Esophagus mucosa (tissue), 1 donor: ENCODE measurements around the gene MCEMP1. TPM values are rescaled to one million over a fixed set of nuclear protein-coding genes. Genes with fewer than 3 reads are reported as not detected.
A peak's percentile ranks its signal among the peaks of the same experiment; 100 is the strongest.

Experiments used
- ATAC-seq: fragments of 200-7000 bp; cut with Tn5 transposase; one replicate; pipeline ENCODE4 v1.9.1; 2020
- total RNA-seq: library from RNA; stranded (reverse); gene quantifications from one replicate; pipeline ENCODE4 v1.2.4, GENCODE V29; 2023
- donor health status: DM: yes; HTN: yes; CAD: no.

Gene MCEMP1
- 0.24 TPM for total RNA-seq

- no peak for ATAC-seq
Observed at GRCh38 chr19:7676854-7677253, at the start of gene MCEMP1. MCEMP1 (plus strand) TSS chr19:7677090; CDS start chr19:7677121, 31 bp downstream.

DNA sequence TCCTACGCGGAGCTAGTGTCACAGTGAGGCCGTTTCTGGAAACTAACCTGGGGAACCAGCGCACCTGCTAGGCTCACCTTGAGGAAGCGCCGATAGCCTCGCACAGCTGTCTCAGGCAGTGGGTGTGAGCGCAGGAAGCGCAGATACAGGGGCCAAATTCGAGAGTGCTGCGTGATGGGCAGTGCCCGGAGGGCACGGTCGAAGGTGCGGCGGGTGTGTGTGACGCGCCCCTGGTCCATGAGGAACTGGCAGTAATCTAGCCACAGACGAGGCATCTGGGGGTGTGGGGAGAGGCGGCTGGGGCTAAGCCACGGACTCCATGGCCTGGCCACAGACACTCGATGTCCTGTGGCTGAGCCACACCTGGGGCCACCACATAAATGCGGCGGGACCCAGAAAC, 49.7 kb upstream of the MCEMP1 start:
- no peak for ATAC-seq

DNA sequence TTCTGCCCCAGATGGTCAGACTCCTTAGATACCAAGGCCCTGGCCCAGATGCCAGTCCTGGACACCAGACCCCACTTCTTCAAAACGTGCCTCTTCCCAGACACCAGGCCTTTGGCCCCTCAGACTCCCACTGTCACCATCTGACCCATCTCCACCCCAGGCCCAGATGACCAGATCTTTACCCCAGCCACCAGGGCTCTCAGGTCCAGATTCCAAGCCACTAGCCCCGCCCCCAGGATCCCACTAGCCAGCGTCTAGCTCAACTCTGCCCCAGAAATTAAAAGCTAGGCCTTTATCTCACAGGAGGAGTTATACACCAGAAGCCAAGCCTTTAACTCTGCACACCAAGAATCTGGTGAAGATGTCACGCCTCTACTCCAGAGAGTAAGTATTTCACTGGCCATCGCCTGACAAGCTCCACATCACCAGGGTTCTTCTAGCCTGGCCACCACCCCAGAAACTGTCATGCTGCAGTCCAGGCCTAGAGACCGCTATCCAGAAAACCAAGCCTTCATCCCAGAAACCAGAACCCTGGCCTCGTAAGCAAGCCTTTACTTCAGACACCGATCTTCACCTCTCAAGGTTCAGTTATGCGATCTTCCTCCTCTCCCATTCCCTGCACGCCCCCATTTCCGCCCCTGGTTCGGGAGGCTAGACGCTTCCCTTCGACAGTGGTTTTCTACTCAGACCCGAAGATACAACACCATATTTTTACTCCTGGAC, 48.1 kb upstream of the MCEMP1 start:
- no peak for ATAC-seq

- peak; percentile 94 for ATAC-seq
Observed at GRCh38 chr19:7629347-7630054, 47.4 kb upstream of the MCEMP1 start, which contains the start of the genes PET100 and XAB2. PET100 (plus strand) TSS chr19:7629793; CDS start chr19:7629834, 41 bp downstream. XAB2 (minus strand) TSS chr19:7629545; CDS start chr19:7629527, 18 bp downstream.

GRCh38 chr19:7631577-7631976, 45.3 kb upstream of the MCEMP1 start:
- ATAC-seq, result no peak

- no peak for ATAC-seq
Observed at GRCh38 chr19:7632340-7633203, 44.3 kb upstream of the MCEMP1 start.

DNA sequence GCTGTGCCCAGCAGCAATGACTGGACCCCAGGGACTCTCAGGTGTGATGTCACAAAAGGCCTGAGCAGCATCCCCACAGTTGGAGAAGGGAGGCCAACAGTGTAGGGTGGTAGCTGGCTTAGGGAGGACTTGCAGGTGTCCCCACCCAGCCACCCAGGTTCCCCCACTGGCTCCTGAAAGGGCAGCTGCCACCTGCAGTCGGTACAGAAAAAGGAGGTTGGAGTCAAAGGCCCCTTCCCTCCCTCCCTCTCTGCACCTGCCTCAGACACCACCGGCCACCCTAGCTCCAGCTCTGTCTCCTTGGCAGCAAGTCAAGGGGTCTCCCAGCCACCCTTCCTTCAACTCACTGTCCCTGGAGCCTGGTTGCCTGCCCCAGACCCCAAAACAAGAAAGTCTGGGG, 43.2 kb upstream of the MCEMP1 start, which contains the start of gene PCP2:
TSS of gene PCP2 (minus strand) at position 22 of the 400 bp plus-strand sequence. CDS start 262 bp downstream, outside the sequence.
- ATAC-seq, result no peak

DNA sequence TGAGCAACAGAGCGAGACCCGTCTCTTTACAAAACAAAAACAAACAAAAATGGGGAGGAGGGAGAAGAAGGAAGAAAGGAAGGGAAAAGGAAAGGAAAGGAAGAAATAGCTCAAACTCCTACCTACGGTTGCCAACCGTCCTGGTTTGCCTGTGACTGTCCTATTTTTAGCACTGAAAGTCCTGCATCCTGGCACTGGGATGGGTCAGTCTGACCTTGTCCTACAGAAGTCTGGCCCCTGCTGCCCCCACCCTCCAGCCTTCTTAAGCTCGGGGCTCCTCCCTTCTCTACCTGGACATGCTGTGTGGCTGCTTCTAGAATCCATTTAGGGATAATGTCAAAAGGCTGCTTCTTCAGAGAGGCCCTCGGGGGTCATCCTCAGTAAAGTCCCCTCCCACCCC, 41.2 kb upstream of the MCEMP1 start:
- no peak for ATAC-seq

GRCh38 chr19:7636317-7636690, 40.6 kb upstream of the MCEMP1 start:
- ATAC-seq, result no peak

DNA sequence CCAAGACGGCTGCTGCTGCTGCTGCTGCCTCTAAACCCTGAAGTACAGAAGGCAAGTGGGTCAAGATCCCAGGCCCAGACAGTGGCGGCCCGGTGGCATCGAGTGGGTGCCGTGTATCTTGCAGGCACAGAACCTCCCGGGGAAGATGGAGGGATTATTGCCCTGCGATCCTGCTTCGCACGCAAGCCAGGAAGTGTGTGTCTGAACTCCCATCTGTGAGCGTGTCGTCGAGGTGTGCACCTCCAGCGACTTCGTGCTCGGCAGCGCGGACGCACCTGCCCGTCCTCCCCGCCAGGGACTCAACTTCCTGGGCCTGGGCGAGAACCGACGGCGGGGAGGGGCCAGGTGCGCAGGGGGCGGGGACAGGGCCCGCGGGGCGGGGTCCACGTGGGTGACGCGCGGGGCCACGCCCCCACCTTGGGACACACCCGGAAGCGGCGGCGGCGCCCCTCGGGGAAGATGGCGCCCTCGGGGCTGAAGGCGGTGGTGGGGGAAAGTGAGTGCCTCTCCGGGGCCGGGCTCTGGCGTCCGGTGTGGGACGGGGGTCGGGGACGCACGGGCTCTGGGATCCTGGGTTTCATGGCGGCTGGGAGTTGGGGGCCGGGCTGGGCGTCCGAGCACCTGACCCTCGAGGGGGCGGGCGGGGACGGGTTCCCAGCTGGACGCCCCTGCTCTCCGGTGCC, 40.1 kb upstream of the MCEMP1 start, which contains the start of gene STXBP2:
TSS of gene STXBP2 (plus strand) at position 420 of the 683 bp plus-strand sequence. CDS start at position 460, 40 bp downstream.
- ATAC-seq, result peak; percentile 94

DNA sequence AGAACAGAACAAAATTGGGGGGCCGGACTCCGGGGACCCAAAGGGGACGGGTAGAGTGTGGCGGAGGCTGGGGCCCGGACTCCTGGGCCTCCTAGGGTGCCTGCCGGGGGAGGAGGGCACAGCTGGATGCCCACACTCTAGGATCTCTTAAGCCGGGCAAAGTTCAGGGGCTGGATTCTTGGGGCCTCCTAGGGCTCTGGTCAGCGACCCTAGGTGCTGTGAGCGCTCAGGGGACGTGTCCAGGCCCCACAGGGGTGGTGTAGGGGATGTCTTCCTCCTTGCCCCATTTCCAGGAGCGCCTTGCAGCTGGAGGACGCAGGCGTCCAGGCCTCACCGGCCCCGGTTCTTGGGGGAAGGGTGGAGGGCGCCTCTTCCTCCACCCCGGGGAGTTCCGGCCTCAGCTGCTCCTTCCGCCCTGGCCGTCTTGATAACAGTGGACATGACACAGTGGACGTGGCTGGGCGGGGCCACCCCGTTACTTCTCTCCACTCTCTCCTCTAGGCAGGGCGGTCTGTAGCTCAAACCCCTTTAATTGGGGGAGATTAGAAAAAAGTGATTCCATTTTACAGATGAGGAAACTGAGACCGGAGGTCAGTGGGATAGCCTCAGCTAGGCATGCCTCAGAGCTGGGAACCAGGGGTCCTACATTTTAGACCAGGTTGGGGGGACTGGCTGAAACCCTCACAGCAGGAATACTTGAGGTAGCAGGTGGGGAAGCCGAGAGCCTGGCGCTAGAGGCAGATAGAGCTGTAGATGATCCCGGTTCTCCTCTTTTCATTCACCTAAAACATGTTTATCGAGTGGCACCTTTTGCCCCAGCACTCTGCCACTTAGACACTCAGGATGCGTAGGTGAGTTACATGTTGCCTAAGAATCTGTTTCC, 39.3 kb upstream of the MCEMP1 start:
- ATAC-seq, result peak; percentile 32

DNA sequence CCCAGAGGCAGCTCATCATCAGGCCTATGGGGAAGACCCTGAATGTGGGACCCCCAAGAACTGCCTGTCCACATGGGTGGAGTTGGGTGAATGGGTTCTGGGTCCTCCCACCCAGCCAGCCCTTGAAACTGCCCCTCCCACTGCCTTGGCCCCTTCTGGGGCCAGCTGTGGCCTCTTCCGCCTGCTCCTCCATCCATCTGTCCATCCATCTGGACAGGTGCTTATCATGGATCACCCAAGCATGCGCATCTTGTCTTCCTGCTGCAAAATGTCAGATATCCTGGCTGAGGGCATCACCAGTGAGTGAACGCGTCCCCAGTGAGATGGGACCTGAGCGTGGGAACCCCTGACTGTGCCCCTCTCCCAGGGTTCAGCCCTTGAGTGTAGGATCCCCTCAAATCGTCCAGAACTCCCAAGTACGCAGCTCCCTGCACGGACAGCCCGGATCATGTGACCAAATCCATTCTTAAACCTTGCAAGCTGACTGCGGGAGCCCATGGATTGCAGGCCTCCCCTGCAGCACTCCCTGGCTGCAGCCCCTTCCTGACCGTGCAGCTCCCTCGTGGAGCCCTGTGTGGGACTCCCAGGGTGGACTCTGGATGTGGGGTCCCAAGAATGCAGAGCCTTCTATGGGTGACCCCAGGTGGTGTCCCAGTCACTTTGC, 38.0 kb upstream of the MCEMP1 start:
- ATAC-seq, result no peak

DNA sequence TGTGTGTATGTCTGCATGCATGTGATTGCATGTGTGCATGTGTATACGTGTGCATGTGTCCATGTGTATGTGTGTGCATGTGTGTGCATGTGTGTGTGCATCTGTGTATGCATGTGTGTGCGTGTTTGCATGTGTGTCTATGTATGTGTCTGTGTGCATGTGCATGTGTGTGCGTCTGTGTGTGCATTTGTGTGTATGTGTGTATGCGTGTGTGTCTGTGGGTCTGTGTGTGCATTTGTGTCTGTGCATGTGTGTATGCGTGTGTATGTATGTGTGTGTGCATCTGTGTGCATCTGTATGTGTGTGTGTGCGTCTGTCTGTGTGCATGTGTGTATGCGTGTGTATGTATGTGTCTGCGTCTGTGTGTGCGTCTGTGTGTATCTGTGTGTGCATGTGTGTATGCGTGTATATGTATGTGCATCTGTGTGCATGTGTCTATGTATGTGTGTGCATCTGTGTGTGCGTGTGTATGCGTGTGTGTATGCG, 37.0 kb upstream of the MCEMP1 start:
- ATAC-seq, result no peak

DNA sequence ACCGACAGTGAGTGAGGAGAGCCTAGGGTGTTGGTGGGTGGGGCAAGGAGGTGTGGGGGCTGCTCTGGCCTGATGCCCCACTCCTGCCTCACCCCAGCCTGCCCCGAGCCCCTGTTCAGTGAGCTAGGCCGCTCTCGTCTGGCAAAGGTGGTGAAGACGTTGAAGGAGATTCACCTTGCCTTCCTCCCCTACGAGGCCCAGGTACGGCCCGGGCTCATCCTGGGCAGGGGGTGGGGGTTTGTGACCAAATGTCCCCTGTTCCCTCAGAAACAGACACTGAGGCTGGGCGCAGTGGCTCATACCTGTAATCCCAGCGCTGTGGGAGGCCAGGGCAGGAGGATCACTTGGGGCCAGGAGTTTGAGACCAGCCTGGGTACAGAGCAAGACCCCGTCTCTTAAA, 36.1 kb upstream of the MCEMP1 start:
- ATAC-seq, result no peak

DNA sequence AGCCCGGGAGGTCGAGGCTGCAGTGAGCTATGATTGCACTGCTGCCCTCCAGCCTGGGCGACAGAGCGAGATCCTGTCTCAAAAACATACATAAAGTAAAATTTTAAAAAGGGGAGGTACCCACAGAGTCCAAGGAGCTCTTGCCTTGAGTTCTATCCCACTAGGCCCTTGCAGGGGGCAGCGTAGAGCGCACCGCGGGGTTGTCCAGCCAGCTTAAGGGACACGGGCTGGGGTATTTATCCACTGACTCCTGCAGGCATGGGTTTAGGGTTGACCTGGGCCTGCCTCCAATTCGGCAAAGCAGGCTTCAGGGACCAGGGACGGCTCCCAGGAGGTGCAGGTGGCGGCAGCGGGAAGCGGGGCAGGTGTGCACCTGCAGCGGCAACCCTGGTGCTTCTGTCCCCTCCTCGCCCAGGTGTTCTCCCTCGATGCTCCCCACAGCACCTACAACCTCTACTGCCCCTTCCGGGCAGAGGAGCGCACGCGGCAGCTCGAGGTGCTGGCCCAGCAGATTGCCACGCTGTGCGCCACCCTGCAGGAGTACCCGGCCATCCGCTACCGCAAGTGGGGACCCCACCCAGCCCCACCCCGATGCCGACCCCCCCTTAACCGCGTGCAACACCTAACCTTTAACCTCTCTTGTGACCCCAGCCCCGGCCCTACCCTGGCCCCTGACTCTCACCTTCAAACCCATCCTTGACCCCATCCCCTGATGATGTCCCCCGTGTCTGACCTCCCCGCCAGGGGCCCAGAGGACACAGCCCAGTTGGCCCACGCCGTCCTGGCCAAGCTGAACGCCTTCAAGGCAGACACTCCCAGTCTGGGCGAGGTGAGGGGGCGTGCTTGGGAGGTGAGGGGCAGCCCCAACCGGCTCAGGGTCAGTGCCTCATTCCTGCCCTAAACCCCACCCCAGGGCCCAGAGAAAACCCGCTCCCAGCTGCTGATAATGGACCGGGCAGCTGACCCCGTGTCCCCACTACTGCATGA, 35.3 kb upstream of the MCEMP1 start:
- ATAC-seq, result no peak

DNA sequence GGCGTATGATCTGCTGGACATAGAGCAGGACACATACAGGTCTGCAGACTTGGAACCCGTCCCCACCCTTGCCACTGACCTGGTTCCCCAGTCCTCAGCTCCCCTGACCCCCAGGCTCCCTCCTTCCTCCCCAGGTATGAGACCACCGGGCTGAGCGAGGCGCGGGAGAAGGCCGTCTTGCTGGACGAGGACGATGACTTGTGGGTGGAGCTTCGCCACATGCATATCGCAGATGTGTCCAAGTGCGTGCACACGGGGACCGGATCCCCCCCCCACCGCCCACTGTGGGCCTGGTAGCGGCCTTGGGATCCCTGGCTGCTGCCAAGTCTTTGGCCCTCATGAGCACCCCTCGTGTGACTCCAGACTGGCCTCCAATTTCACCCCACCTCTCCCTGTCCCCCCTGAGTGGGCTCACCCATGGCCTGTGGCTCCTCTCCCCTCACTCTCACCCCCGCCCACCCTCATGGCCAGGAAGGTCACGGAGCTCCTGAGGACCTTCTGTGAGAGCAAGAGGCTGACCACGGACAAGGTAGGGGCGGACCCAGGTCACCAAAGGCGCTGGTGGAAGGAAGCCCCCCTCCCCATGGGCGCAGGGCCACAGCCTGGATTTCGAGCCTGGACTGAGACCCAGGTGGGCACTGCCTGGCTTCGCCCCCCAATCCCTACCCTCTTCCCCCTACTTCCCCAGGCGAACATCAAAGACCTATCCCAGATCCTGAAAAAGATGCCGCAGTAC, 34.4 kb upstream of the MCEMP1 start:
- no peak for ATAC-seq

- no peak for ATAC-seq
Observed at GRCh38 chr19:7643031-7643415, 33.9 kb upstream of the MCEMP1 start.
